ENCODE results near the gene PTPRE. TPM values are rescaled to one million over a fixed set of nuclear protein-coding genes. Genes with fewer than 3 reads are reported as not detected.

Gene PTPRE
- total RNA-seq, 1 donor from 2014 or later = 15.1 TPM

GRCh38 chr10:127881262-127881661 is 25.6 kb upstream of the PTPRE start:
- no peak for DNase-seq
- no peak for ATAC-seq
- intact Hi-C loops (cut with micrococcal nuclease) = no loop called here

- intact Hi-C loops (cut with micrococcal nuclease) = no loop called here
- ATAC-seq = no peak
Observed at GRCh38 chr10:127882391-127882790, 24.5 kb upstream of the PTPRE start.

DNA sequence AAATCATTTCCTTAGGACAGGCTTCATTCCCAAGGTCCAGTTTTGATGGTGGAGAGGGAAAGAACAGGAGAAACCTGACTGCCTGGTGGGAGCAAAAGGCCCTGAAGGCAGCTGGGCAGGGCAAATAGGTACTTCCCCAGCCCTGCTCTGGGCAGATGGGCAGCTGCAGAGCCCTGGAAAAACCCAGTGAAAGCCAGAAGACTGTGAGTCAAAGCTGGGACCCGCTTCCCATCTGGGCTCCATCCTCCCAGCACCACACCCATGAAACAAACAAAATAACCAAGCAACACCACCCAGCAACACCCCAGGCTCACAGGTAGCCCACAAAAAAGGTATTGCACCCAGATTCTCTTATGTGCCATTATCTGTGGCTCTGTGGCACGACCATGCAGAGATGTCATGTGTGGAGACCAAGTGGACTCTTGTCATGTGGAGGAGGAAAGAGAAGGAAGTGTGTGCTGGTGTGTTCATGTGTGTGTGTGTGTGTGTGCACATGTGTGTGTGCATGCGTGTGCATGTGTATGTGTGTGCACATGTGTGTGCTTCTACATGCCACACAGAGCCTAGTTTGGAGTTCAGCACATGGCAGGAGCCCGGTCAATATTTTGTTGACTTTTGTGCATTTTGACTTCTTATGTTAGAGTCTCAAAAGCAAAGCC is 24.0 kb upstream of the PTPRE start:
- intact Hi-C loops (cut with micrococcal nuclease) = no loop called here
- ATAC-seq (peak; percentile 34), DNase-seq (no peak)

More at GRCh38 chr10:127882391-127882790, 24.5 kb upstream of the PTPRE start:
- no peak for DNase-seq

GRCh38 chr10:127883516-127883915 is 23.4 kb upstream of the PTPRE start:
- no peak for DNase-seq
- intact Hi-C loops (cut with micrococcal nuclease) = no loop called here
- ATAC-seq = no peak

DNA sequence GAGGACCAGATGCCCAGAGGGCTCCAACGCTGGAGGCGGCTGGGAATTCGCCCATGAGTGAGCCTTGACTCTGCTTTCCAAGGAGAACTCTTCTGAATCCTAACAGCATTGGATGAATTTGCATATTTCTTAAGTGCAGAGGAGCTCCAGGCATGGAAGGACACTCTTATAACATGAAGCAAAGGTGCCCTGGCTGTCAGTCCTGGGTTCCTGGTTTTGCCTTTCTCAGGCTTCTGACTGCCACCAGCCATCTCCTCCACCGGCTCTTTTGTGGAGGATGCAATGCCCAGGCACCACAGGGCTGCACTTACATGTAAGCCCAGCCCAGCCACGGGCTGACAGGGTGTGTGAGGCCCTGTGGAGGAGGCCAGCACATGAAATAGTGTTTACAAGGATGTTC is 22.4 kb upstream of the PTPRE start:
- intact Hi-C loops (cut with micrococcal nuclease) = no loop called here
- ATAC-seq = no peak
- no peak for DNase-seq

DNA sequence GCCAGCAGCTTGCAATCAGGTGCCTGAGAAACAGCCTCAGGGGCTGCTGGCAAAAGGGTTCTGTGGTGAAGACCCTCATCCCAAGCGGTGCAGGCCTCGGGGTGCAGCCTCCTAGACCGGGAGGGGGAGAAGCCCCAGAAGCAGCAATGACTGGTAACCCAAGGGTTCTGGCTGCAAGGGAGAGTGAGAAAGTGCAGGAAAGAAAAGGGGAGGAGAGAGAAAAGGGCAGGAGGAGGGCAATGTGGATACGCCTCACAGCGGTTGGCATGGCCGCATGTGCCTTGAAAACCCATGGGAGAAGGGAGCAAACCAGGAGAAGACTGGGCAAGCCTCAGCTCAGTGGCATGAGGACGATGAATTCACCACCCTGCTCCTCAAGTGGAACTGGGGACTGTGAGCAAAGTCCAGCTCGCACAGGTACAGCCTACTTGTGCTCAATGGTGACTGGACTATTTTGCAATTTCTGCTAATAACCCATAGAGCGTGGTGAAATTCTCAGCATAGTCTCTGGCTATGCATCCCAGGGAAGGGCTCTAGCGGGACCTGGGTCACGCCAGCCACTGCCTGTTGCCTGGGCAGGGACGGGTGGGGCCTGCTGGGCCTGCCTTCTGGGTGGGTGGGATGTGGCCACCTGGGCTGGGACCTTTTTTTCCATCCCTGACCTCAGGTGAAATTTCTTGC is 20.4 kb upstream of the PTPRE start:
- no peak for ATAC-seq
- intact Hi-C loops (cut with micrococcal nuclease) = no loop called here
- DNase-seq = no peak

DNA sequence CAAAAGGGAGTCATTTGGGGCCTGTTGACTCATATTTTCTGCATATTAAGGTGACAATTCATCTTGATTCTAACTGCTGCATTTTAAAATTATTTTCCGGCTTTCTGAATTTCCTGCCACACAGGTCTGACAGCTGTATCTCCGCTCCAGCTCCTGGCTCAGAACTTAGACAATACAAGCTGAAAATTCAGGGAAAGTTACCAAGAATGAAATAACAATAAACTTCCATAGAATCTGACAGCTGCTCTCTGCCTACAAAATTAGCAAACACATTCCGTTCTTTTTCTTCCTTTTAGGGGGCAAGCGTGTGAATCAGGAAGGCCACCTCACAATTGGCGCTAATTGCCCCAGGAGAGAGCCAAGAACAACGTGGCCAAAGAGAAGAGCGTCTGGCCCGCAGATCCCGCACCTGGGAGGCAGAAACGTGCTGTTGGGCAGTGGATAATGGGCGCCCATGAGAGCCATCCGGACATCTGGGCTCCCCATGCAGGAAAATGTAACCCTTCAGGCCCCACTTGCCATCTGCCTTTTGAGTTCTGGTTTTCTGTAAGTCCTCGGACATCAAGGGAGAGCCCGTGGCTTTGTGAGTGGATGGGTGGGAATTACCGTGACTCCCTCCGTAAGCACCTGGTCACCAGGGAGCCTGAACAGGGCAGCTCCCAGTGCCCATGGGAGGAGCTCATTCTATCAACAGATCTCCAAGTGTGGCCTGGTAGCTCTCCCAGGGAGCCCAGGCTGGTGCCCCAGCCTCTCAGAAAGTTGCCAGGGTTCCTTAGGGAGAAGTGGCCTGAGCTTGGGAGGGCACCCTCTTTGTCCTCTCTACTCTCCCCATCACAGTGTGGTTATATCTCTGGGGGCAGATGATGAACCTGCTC is 19.1 kb upstream of the PTPRE start:
- ATAC-seq = no peak
- intact Hi-C loops (cut with micrococcal nuclease) = no loop called here
- no peak for DNase-seq

DNA sequence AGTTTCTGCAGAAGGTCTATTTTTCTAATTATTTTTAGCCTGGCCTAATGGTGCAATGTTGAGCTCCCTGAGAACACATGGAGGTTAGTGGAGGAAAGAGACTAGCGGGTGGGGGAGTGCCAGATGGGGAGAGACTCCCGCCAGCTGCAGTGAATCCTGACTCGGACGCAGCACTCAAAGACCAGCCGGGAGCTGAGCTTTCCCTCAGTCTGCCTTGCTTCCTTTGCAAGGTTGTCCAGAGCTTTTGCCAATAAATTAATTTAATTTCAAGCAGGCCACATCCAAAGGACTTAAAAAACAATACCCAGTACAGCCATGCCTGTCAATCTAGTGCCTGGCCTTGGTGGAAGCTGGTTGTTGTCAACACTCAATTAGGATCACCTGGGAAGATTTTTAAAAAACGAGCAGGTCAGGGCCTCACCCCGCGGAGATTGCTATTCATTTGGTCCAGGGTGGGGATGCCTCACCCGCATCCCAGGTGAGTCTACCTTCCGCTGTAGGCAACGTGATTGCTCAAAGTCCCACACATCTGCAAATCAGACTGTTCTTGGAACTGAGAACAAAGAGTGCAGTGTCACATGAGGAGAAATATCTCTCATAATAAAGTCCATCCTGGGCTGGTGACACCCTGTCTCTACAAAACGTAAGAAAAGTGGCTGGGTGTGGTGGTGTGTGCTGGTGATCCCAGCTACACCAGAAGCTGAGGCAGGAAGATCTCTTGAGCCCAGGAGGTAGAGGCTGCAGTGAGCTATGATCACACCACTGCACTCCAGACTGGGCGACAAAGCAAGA is 18.2 kb upstream of the PTPRE start:
- ATAC-seq = no peak
- no peak for DNase-seq
- intact Hi-C loops (cut with micrococcal nuclease) = no loop called here

DNA sequence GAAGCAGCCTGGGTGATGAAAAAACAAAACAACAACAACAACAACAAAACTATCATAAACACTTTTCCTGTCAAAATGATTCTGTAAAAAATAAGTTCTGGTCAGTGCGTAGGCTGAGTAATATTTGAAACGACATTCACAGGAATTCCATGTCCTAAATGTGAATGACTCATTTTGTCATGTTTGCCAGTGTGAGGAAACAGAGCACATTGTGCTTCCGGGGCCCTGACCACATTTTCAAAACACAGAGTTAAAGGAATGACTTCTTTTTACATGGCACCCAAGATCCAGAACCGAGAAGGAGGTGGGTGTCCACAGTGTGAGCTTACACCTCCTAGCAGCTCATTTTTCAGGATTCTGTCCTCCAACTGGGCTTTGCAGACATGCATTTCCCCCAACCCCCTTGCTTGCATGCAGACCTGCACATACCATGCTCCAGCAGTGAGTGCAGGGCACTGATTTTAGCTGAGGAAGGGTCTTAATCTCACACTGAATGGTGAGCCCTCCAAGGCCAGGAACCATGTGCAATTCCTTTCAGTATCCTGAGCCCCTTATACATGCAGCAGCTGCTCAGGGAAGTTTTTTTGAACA is 17.2 kb upstream of the PTPRE start:
- ATAC-seq = peak; percentile 30
- intact Hi-C loops (cut with micrococcal nuclease) = no loop called here

GRCh38 chr10:127890216-127890615 is 16.7 kb upstream of the PTPRE start:
- no peak for ATAC-seq
- DNase-seq = no peak
- intact Hi-C loops (cut with micrococcal nuclease) = no loop called here

More for the DNA sequence above, 17.2 kb upstream of the PTPRE start:
- DNase-seq = no peak

GRCh38 chr10:127890832-127891334 is 16.0 kb upstream of the PTPRE start:
- DNase-seq (no peak), ATAC-seq (no peak)
- intact Hi-C loops (cut with micrococcal nuclease) = no loop called here

- intact Hi-C loops (cut with micrococcal nuclease) = no loop called here
- DNase-seq (no peak), ATAC-seq (no peak)
Observed at GRCh38 chr10:127892743-127893142, 14.2 kb upstream of the PTPRE start, which contains the start of gene CLRN3. Gene CLRN3, minus strand, starts transcription at chr10:127892941. Its CDS starts 157 bp downstream, at chr10:127892784.

GRCh38 chr10:127894146-127894545 is 12.8 kb upstream of the PTPRE start:
- DNase-seq (no peak), ATAC-seq (no peak)
- intact Hi-C loops (cut with micrococcal nuclease) = no loop called here

GRCh38 chr10:127896590-127896989 is 10.3 kb upstream of the PTPRE start:
- ATAC-seq (no peak), DNase-seq (no peak)
- intact Hi-C loops (cut with micrococcal nuclease) = no loop called here

DNA sequence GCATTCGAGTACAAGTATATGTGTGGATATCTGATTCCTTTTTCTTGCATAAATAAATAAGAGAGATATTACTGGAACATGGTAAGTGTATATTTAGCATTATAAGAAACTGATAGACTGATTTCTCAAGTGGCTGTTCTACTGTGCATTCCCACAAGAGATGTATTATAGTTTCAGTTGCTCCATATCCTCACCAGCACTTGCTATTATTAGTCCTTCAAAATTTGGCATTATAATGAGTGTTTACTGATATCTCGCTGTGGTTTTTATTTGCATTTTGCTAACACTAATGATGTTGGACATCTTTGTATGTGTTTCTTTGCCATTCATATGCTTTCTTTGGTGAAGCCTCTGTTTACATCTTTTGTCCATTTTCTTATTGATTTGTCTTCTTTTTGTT is 9.7 kb upstream of the PTPRE start:
- DNase-seq (no peak), ATAC-seq (no peak)
- intact Hi-C loops (cut with micrococcal nuclease) = no loop called here

DNA sequence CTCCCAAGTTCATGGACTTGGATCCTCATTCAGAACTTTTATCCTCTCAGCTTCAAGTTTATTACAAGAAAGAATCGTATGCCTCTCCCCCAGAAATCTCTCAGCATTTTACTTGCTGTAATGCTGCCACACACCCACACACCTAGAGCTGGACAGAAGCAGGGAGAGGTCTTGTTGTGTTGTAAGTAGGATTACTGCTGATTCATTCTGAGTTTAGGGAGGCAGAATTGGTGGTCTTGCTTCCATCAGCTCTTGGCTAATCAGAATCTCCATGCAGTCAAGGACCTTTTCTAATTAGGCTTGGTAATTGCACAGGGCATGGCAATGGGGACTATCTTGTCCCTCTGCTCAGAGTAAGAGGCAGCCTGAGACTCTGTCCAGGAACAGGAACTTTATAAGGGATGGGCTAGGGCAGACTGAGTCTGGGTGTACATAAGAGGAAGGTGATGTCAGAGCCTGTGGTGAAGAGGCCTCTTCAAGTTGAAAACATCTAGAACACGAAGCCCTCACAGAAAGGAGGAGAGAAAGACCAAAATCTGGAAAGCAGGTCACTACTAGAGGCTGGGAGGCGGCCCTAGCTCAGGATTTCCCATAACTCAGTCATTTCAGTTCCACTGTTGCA is 7.0 kb upstream of the PTPRE start:
- intact Hi-C loops (cut with micrococcal nuclease) = loop anchor here (10.0 kb wide), 1 partner anchor 175 kb away; no protein-coding TSS in a partner anchor
- ATAC-seq (peak; percentile 64), DNase-seq (no peak)

DNA sequence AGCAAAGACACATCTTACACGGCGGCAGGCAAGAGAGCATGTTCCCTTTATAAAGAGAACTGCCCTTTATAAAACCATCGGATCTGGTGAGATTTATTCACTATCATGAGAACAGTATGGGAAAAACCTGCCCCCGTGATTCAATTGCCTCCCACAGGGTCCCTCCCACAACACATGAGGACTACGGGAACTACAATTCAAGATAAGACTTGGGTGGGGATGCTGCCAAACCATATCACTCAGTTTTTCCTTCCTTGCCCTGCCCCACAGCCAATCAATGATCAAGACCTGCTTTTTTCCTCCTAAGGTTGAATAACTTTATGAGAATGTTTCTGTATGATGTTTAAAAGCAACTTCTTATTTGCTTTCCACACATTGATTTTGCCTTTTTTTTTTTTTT is 3.1 kb upstream of the PTPRE start:
- intact Hi-C loops (cut with micrococcal nuclease) = loop anchor here (10.0 kb wide), 1 partner anchor 171 kb away; no protein-coding TSS in a partner anchor
- ATAC-seq = no peak
- no peak for DNase-seq
